ENCODE results near the gene PLCD3.
"Not testable (repeated sequence)": the region's sequence is repeated elsewhere in the genome, so short reads cannot be mapped to it uniquely, and the experiment has no call there.

The PLCD3 gene

GRCh38 chr17:45127207-45127547, 5.1 kb downstream of the PLCD3 start:
- peaks cover 7% of the 10 kb centered on the region; the same call in 1 of the 2 replicates for H3K4me1 ChIP-seq (ENCODE audit: low read length)
- no peak overlapping the region for H3K4me3 ChIP-seq (ENCODE audit: low read length)
- no peak overlapping the region for H2AFZ ChIP-seq (ENCODE audit: low read depth, low read length)
- no peak overlapping the region for H3K27ac ChIP-seq (ENCODE audit: low read length)
- no peaks in the 10 kb centered on the region; the same call in 1 of the 2 replicates for H3K27me3 ChIP-seq (ENCODE audit: low read depth, low read length)
- H3K4me2 ChIP-seq (ENCODE audit: low read length), result no peak overlapping the region
- no peaks in the 10 kb centered on the region for H4K20me1 ChIP-seq (ENCODE audit: insufficient read depth, low read length)
- no peaks in the 10 kb centered on the region for H3K36me3 ChIP-seq (replicated peaks; ENCODE audit: low read depth, low read length)
- H3K9me3 ChIP-seq (ENCODE audit: insufficient read depth, low read length), result no peaks in the 10 kb centered on the region
- TF ChIP-seq EZH2phosphoT487 (IDR thresholded peaks at IDR 0.05; ENCODE audit: low read depth), result no peak
- TF ChIP-seq, protein P1, sequence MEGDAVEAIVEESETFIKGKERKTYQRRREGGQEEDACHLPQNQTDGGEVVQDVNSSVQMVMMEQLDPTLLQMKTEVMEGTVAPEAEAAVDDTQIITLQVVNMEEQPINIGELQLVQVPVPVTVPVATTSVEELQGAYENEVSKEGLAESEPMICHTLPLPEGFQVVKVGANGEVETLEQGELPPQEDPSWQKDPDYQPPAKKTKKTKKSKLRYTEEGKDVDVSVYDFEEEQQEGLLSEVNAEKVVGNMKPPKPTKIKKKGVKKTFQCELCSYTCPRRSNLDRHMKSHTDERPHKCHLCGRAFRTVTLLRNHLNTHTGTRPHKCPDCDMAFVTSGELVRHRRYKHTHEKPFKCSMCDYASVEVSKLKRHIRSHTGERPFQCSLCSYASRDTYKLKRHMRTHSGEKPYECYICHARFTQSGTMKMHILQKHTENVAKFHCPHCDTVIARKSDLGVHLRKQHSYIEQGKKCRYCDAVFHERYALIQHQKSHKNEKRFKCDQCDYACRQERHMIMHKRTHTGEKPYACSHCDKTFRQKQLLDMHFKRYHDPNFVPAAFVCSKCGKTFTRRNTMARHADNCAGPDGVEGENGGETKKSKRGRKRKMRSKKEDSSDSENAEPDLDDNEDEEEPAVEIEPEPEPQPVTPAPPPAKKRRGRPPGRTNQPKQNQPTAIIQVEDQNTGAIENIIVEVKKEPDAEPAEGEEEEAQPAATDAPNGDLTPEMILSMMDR (IDR thresholded peaks at IDR 0.05; ENCODE audit: low read depth, low read length), result no peak
- H3K9ac ChIP-seq (ENCODE audit: low read length), result no peak overlapping the region
- H3K79me2 ChIP-seq (ENCODE audit: low read length), result no peaks in the 10 kb centered on the region

- H3K4me2 ChIP-seq (ENCODE audit: low read length), result no peak overlapping the region
- no peaks in the 10 kb centered on the region for H3K36me3 ChIP-seq (replicated peaks; ENCODE audit: low read depth, low read length)
- H3K9me3 ChIP-seq (ENCODE audit: insufficient read depth, low read length), result no peaks in the 10 kb centered on the region
- no peak overlapping the region for H3K4me3 ChIP-seq (ENCODE audit: low read length)
- H3K27me3 ChIP-seq (ENCODE audit: low read depth, low read length), result no peaks in the 10 kb centered on the region; the same call in 1 of the 2 replicates
- no peaks in the 10 kb centered on the region for H4K20me1 ChIP-seq (ENCODE audit: insufficient read depth, low read length)
- no peak overlapping the region for H3K9ac ChIP-seq (ENCODE audit: low read length)
- H2AFZ ChIP-seq (ENCODE audit: low read depth, low read length), result no peak overlapping the region
- no peaks in the 10 kb centered on the region for H3K79me2 ChIP-seq (ENCODE audit: low read length)
- no peak for TF ChIP-seq EZH2phosphoT487 (IDR thresholded peaks at IDR 0.05; ENCODE audit: low read depth)
- TF ChIP-seq, protein P1 (IDR thresholded peaks at IDR 0.05; ENCODE audit: low read depth, low read length), result no peak
- H3K4me1 ChIP-seq (ENCODE audit: low read length), result peaks cover 4% of the 10 kb centered on the region; the same call in 1 of the 2 replicates
- H3K27ac ChIP-seq (ENCODE audit: low read length), result no peak overlapping the region
Measured at GRCh38 chr17:45125509-45125908, 6.8 kb downstream of the PLCD3 start.

DNA sequence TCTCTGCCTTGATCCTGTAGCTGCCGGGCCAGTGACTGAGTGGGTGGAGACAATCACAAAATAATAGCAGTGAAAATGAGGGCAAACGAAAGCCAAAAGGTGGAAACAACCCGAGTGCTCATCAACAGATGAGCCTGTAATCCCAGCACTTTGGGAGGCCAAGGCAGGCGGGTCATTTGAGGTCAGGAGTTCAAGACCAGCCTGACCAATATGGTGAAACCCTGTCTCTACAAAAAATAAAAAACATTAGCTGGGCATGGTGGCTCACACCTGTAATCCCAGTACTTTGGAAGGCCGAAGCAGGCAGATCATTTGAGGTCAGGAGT, 7.6 kb downstream of the PLCD3 start:
- not testable (repeated sequence) for H3K27me3 ChIP-seq (ENCODE audit: low read depth, low read length); H2AFZ ChIP-seq (ENCODE audit: low read depth, low read length); H3K4me1 ChIP-seq (ENCODE audit: low read length); H3K36me3 ChIP-seq (replicated peaks; ENCODE audit: low read depth, low read length); H3K4me2 ChIP-seq (ENCODE audit: low read length); H3K27ac ChIP-seq (ENCODE audit: low read length); H3K9me3 ChIP-seq (ENCODE audit: insufficient read depth, low read length); H3K9ac ChIP-seq (ENCODE audit: low read length); H4K20me1 ChIP-seq (ENCODE audit: insufficient read depth, low read length); H3K79me2 ChIP-seq (ENCODE audit: low read length); H3K4me3 ChIP-seq (ENCODE audit: low read length)

GRCh38 chr17:45123930-45124796, 8.2 kb downstream of the PLCD3 start:
- Histone ChIP-seq H3K36me3 (replicated peaks; ENCODE audit: low read depth, low read length) (no peaks in the 10 kb centered on the region), H3K4me2 (ENCODE audit: low read length) (no peak overlapping the region), H3K9ac (ENCODE audit: low read length) (no peak overlapping the region), H2AFZ (ENCODE audit: low read depth, low read length) (no peak overlapping the region), H3K9me3 (ENCODE audit: insufficient read depth, low read length) (no peaks in the 10 kb centered on the region), H4K20me1 (ENCODE audit: insufficient read depth, low read length) (no peaks in the 10 kb centered on the region), H3K79me2 (ENCODE audit: low read length) (no peaks in the 10 kb centered on the region), H3K27me3 (ENCODE audit: low read depth, low read length) (no peaks in the 10 kb centered on the region), H3K4me3 (ENCODE audit: low read length) (no peak overlapping the region), H3K4me1 (ENCODE audit: low read length) (peaks cover 4% of the 10 kb centered on the region; the same call in 1 of the 2 replicates), H3K27ac (ENCODE audit: low read length) (no peak overlapping the region)
- TF ChIP-seq, protein P1 (IDR thresholded peaks at IDR 0.05; ENCODE audit: low read depth, low read length), result no peak
- no peak for TF ChIP-seq EZH2phosphoT487 (IDR thresholded peaks at IDR 0.05; ENCODE audit: low read depth)

Data from OCI-LY3 (cell line).